H9 (cell line): ENCODE measurements around the gene SSX2. TPM values are rescaled to one million over a fixed set of nuclear protein-coding genes. Genes with fewer than 3 reads are reported as not detected.
"Not testable (repeated sequence)": the region's sequence is repeated elsewhere in the genome, so short reads cannot be mapped to it uniquely, and the experiment has no call there.

Experiments
- DNase-seq: peaks from one replicate; pipeline ENCODE4 v3.0.0-alpha.2; 2017
- H2AFZ ChIP-seq: one replicate; pipeline ENCODE4 v1.6.1; 2013; ENCODE audit warnings: mild to moderate bottlenecking, low read length, control low read depth, moderate library complexity
- H2AK5ac ChIP-seq: 2 replicates; pipeline ENCODE4 v1.6.1; 2013; ENCODE audit warnings: low read length, control low read depth, mixed read lengths; ENCODE audit not compliant: insufficient read length
- H2BK120ac ChIP-seq: one replicate; pipeline ENCODE4 v1.6.1; 2013; ENCODE audit warnings: low read depth, mild to moderate bottlenecking, low read length, control low read depth, inconsistent platforms; ENCODE audit not compliant: poor library complexity, severe bottlenecking
- H2BK12ac ChIP-seq: 2 replicates; pipeline ENCODE4 v1.6.1; 2013; ENCODE audit warnings: low read length, control low read depth, mixed read lengths, low read depth; ENCODE audit not compliant: insufficient read length
- H2BK15ac ChIP-seq: 2 replicates; pipeline ENCODE4 v1.6.1; 2013; ENCODE audit warnings: low read depth, low read length, control low read depth
- H2BK20ac ChIP-seq: one replicate; pipeline ENCODE4 v1.6.1; 2013; ENCODE audit warnings: low read depth, mild to moderate bottlenecking, low read length, control low read depth, inconsistent platforms; ENCODE audit not compliant: poor library complexity, severe bottlenecking
- H2BK5ac ChIP-seq: 2 replicates; pipeline ENCODE4 v1.6.1; 2013; ENCODE audit warnings: low read length, control low read depth, mixed read lengths; ENCODE audit not compliant: insufficient read length
- H3K14ac ChIP-seq: 2 replicates; pipeline ENCODE4 v1.6.1; 2013; ENCODE audit warnings: low read length, control low read depth; ENCODE audit not compliant: insufficient read depth
- H3K18ac ChIP-seq: 2 replicates; pipeline ENCODE4 v1.6.1; 2013; ENCODE audit warnings: low read depth, mild to moderate bottlenecking, mixed read lengths, low read length, control low read depth; ENCODE audit not compliant: insufficient read length
- H3K23ac ChIP-seq: 2 replicates; pipeline ENCODE4 v1.6.1; 2013; ENCODE audit warnings: low read length, control low read depth, mixed read lengths, low read depth; ENCODE audit not compliant: insufficient read length
- H3K23me2 ChIP-seq: 2 replicates; pipeline ENCODE4 v1.6.1; 2013; ENCODE audit warnings: low read depth, mild to moderate bottlenecking, mixed read lengths, low read length, control low read depth; ENCODE audit not compliant: insufficient read length, poor library complexity, severe bottlenecking
- H3K27ac ChIP-seq: 2 replicates; pipeline ENCODE4 v1.5.1; 2013; ENCODE audit warnings: low read length, control low read depth, mixed read lengths, low read depth; ENCODE audit not compliant: insufficient read length
- H3K27me3 ChIP-seq: 2 replicates; pipeline ENCODE4 v1.6.1; 2013; ENCODE audit warnings: low read length, control low read depth, inconsistent platforms; ENCODE audit not compliant: insufficient read depth
- H3K4ac ChIP-seq: 2 replicates; pipeline ENCODE4 v1.6.1; 2013; ENCODE audit warnings: low read depth, mild to moderate bottlenecking, control low read depth, inconsistent platforms, low read length, moderate library complexity
- H3K4me1 ChIP-seq: 2 replicates; pipeline ENCODE4 v1.6.1; 2013; ENCODE audit warnings: low read length, control low read depth, inconsistent platforms; ENCODE audit not compliant: insufficient read depth
- H3K4me2 ChIP-seq: 2 replicates; pipeline ENCODE4 v1.6.1; 2013; ENCODE audit warnings: low read length, control low read depth, mixed read lengths; ENCODE audit not compliant: insufficient read length, insufficient read depth
- H3K56ac ChIP-seq: 2 replicates; pipeline ENCODE4 v1.6.1; 2013; ENCODE audit warnings: low read depth, mild to moderate bottlenecking, mixed read lengths, low read length, control low read depth; ENCODE audit not compliant: insufficient read length
- H3K79me1 ChIP-seq: 2 replicates; pipeline ENCODE4 v1.6.1; 2013; ENCODE audit warnings: low read depth, mild to moderate bottlenecking, moderate library complexity, low read length, control low read depth, inconsistent platforms; ENCODE audit not compliant: insufficient read depth, poor library complexity, severe bottlenecking
- H3K79me2 ChIP-seq: 2 replicates; pipeline ENCODE4 v1.6.1; 2013; ENCODE audit warnings: low read length, control low read depth, inconsistent platforms; ENCODE audit not compliant: insufficient read depth
- H3K9ac ChIP-seq: 2 replicates; pipeline ENCODE4 v1.6.1; 2013; ENCODE audit warnings: low read length, control low read depth, mixed read lengths; ENCODE audit not compliant: insufficient read length; ENCODE audit errors: extremely low read depth
- H3K9me3 ChIP-seq: one replicate; pipeline ENCODE4 v1.6.1; 2013; ENCODE audit warnings: low read depth, low read length, inconsistent platforms; ENCODE audit not compliant: control insufficient read depth
- H3T11ph ChIP-seq: one replicate; pipeline ENCODE4 v1.6.1; 2013; ENCODE audit warnings: mild to moderate bottlenecking, low read length, control low read depth, inconsistent platforms
- H4K20me1 ChIP-seq: one replicate; pipeline ENCODE4 v1.6.1; 2013; ENCODE audit not compliant: control insufficient read depth, insufficient read length, insufficient read depth
- H4K5ac ChIP-seq: 2 replicates; pipeline ENCODE4 v1.6.1; 2013; ENCODE audit warnings: low read depth, mild to moderate bottlenecking, mixed read lengths, low read length, control low read depth; ENCODE audit not compliant: insufficient read length
- H4K8ac ChIP-seq: replicated peaks from 2 replicates; pipeline ENCODE4 v1.6.1; 2013; ENCODE audit warnings: low read length, control low read depth, mixed read lengths, low read depth; ENCODE audit not compliant: insufficient read length
- H4K91ac ChIP-seq: 2 replicates; pipeline ENCODE4 v1.6.1; 2013; ENCODE audit warnings: low read depth, mild to moderate bottlenecking, moderate library complexity, mixed read lengths, low read length, control low read depth; ENCODE audit not compliant: insufficient read length
- H3K27ac Mint-ChIP-seq, 3 experiments: 2 replicates in 2 of 3; 3 replicates in 1 of 3; pipeline ENCODE4 v1.8.0; 2020 to 2021; ENCODE audit warnings: mixed read lengths in 3 of 3, mild to moderate bottlenecking in 1 of 3, moderate library complexity in 1 of 3
- H3K27me3 Mint-ChIP-seq: 2 replicates; pipeline ENCODE4 v1.8.0; 2021; ENCODE audit warnings: low read depth, mild to moderate bottlenecking, moderate library complexity, mixed read lengths
- H3K36me3 Mint-ChIP-seq, 3 experiments: 2 replicates in 2 of 3; 3 replicates in 1 of 3; pipeline ENCODE4 v1.8.0; 2020 to 2021; ENCODE audit warnings: low read depth in 3 of 3, mixed read lengths in 3 of 3; ENCODE audit not compliant: insufficient read depth in 1 of 3
- H3K4me1 Mint-ChIP-seq, 2 experiments: 2 replicates each; pipeline ENCODE4 v1.8.0; 2020; ENCODE audit warnings: mixed read lengths in 2 of 2
- H3K4me3 Mint-ChIP-seq, 2 experiments: 2 replicates in 1 of 2; 3 replicates in 1 of 2; pipeline ENCODE4 v1.8.0; 2020 to 2021; ENCODE audit warnings: mild to moderate bottlenecking in 2 of 2, mixed read lengths in 2 of 2, moderate library complexity in 1 of 2
- H3K9me3 Mint-ChIP-seq, 2 experiments: 2 replicates in 1 of 2; 3 replicates in 1 of 2; pipeline ENCODE4 v1.8.0; 2020; ENCODE audit warnings: mild to moderate bottlenecking in 2 of 2, mixed read lengths in 2 of 2, moderate library complexity in 1 of 2
- WGBS: extraction: QIAGEN DNeasy Blood & Tissue Kit; methylation state at CpG from one replicate; pipeline ENCODE4 v1.1.7; 2013; ENCODE audit warnings: missing lambda C conversion rate, low lambda C conversion rate, mixed read lengths; ENCODE audit not compliant: insufficient read length; ENCODE audit errors: extremely low coverage; 5-methylcytosine and 5-hydroxymethylcytosine counted together
- total RNA-seq: library from RNA; stranded (reverse); gene quantifications from 2 replicates; pipeline ENCODE4 v1.2.1, GENCODE V29; 2021

Gene SSX2
- total RNA-seq, 1 experiment from 2014 or later: not detected

GRCh38 chrX:52655475-52655874, 51.5 kb downstream of the SSX2 start:
- not testable (repeated sequence) for H2BK120ac ChIP-seq, H3K18ac ChIP-seq, DNase-seq, H2BK12ac ChIP-seq, H3K27ac ChIP-seq, H2BK5ac ChIP-seq, H3K23me2 ChIP-seq, H3K14ac ChIP-seq, H2BK15ac ChIP-seq, H3K4me2 ChIP-seq, H3K9me3 ChIP-seq, H3T11ph ChIP-seq, H3K4me3 Mint-ChIP-seq, H3K9ac ChIP-seq, H3K79me1 ChIP-seq, H3K56ac ChIP-seq, H3K4me1 Mint-ChIP-seq, H4K8ac ChIP-seq, H2BK20ac ChIP-seq, H2AFZ ChIP-seq, H3K4me1 ChIP-seq, H3K4ac ChIP-seq, H3K27me3 Mint-ChIP-seq, H4K20me1 ChIP-seq, H2AK5ac ChIP-seq, H3K36me3 Mint-ChIP-seq, H4K91ac ChIP-seq, H4K5ac ChIP-seq, H3K79me2 ChIP-seq, H3K27me3 ChIP-seq, H3K23ac ChIP-seq
- Mint-ChIP-seq H3K27ac (peak overlapping the region in 1 of 3 experiments; percentile 55; a peak in 1 of 7 replicates), H3K9me3 (peaks cover 67 to 81% of the 10 kb centered on the region in 2 experiments)
- no CpG with 5 or more reads among the region's 8 CpGs for WGBS

- H2BK5ac ChIP-seq, H3K23me2 ChIP-seq, H3K27ac ChIP-seq, H3K4me1 Mint-ChIP-seq, H3K4me1 ChIP-seq, H4K8ac ChIP-seq, H3T11ph ChIP-seq, H3K56ac ChIP-seq, H3K27me3 ChIP-seq, H3K4ac ChIP-seq, H2BK120ac ChIP-seq, H4K20me1 ChIP-seq, H2AK5ac ChIP-seq, H3K18ac ChIP-seq, H3K36me3 Mint-ChIP-seq, H4K91ac ChIP-seq, H3K4me2 ChIP-seq, H4K5ac ChIP-seq, H3K23ac ChIP-seq, H3K9ac ChIP-seq, H2AFZ ChIP-seq, H3K4me3 Mint-ChIP-seq, H2BK20ac ChIP-seq, H2BK12ac ChIP-seq, H3K27me3 Mint-ChIP-seq, H3K14ac ChIP-seq, H3K79me2 ChIP-seq, H3K79me1 ChIP-seq, H2BK15ac ChIP-seq, H3K9me3 ChIP-seq, DNase-seq: not testable (repeated sequence)
- Mint-ChIP-seq H3K9me3 (peaks cover 65 to 79% of the 10 kb centered on the region in 2 experiments), H3K27ac (peak within 1 kb of the TSS in 1 of 3 experiments; percentile 55; a peak in 1 of 7 replicates)
- no CpG with 5 or more reads among the region's 9 CpGs for WGBS
Observed at GRCh38 chrX:52654800-52655199, 52.2 kb downstream of the SSX2 start, which contains the start of gene SSX7. Gene SSX7 (minus strand): TSS chrX:52654900. CDS start chrX:52653472, 1,428 bp downstream.
